Neural cell (in vitro differentiated cells): ENCODE results near the gene CDC20. TPM values are rescaled to one million over a fixed set of nuclear protein-coding genes. Genes with fewer than 3 reads are reported as not detected.

Experiments used
- H2AFZ ChIP-seq: fragments of 200-600, 300-800 bp; sonication (generic), shearing (Covaris generic); 2 replicates; pipeline ENCODE4 v1.6.0; 2014; ENCODE audit warnings: low read depth, mild to moderate bottlenecking, antibody characterized with exemption, low read length, moderate library complexity
- H3F3A ChIP-seq: fragments of 200-600 bp; shearing (Covaris generic); 2 replicates; pipeline ENCODE4 v1.6.1; 2016; ENCODE audit warnings: mild to moderate bottlenecking, moderate library complexity, mixed read lengths, antibody characterized with exemption, low read length; ENCODE audit not compliant: insufficient read depth, poor library complexity, severe bottlenecking
- H3K27ac ChIP-seq: fragments of 200-600, 300-800 bp; sonication (generic), shearing (Covaris generic); 2 replicates; pipeline ENCODE4 v1.5.1; 2014; ENCODE audit warnings: mild to moderate bottlenecking, low read length, moderate library complexity
- H3K27me3 ChIP-seq: fragments of 300-800, 200-600 bp; sonication (generic), shearing (Covaris generic); 2 replicates; pipeline ENCODE4 v1.6.0; 2014; ENCODE audit warnings: mild to moderate bottlenecking, low read depth, low read length, moderate library complexity; ENCODE audit not compliant: insufficient read depth
- H3K36me3 ChIP-seq: fragments of 300-800, 200-600 bp; sonication (generic), shearing (Covaris generic); 2 replicates; pipeline ENCODE4 v1.5.1; 2014; ENCODE audit warnings: mild to moderate bottlenecking, antibody characterized with exemption, low read length, moderate library complexity; ENCODE audit not compliant: insufficient read depth
- H3K4me2 ChIP-seq: fragments of 300-800, 200-600 bp; sonication (generic), shearing (Covaris generic); 2 replicates; pipeline ENCODE4 v1.6.0; 2014; ENCODE audit warnings: mild to moderate bottlenecking, low read length
- H3K4me3 ChIP-seq: fragments of 300-800, 200-600 bp; sonication (generic), shearing (Covaris generic); 2 replicates; pipeline ENCODE4 v1.5.1; 2014; ENCODE audit warnings: mild to moderate bottlenecking, low read length, moderate library complexity
- H3K79me2 ChIP-seq: fragments of 200-600 bp; shearing (Covaris generic); replicated peaks from 2 replicates; pipeline ENCODE4 v1.6.0; 2014; ENCODE audit warnings: mild to moderate bottlenecking, low read length, moderate library complexity; ENCODE audit not compliant: insufficient read depth
- H3K9ac ChIP-seq: fragments of 300-800, 200-600 bp; sonication (generic), shearing (Covaris generic); 2 replicates; pipeline ENCODE4 v1.6.1; 2016; ENCODE audit warnings: mild to moderate bottlenecking, low read length, mixed read lengths
- H3K9me2 ChIP-seq: fragments of 200-600 bp; shearing (Covaris generic); 2 replicates; pipeline ENCODE4 v1.6.1; 2016; ENCODE audit warnings: mild to moderate bottlenecking, low read length, mixed read lengths; ENCODE audit not compliant: insufficient read depth
- H3K9me3 ChIP-seq: fragments of 200-600, 300-800 bp; sonication (generic), shearing (Covaris generic); 2 replicates; pipeline ENCODE4 v1.6.1; 2016; ENCODE audit warnings: mild to moderate bottlenecking, mixed run types, low read length, moderate library complexity, mixed read lengths
- H4K20me1 ChIP-seq: fragments of 200-600 bp; shearing (Covaris generic); 2 replicates; pipeline ENCODE4 v1.6.1; 2016; ENCODE audit warnings: mild to moderate bottlenecking, mixed run types; ENCODE audit not compliant: insufficient read depth
- CTCF ChIP-seq: fragments of 450-650 bp; IDR thresholded peaks from 2 replicates; pipeline ENCODE4 v1.5.1; 2014; ENCODE audit warnings: antibody characterized with exemption, mild to moderate bottlenecking, moderate library complexity; ENCODE audit not compliant: poor library complexity, severe bottlenecking
- EP300 ChIP-seq: fragments of 450-650 bp; conservative IDR thresholded peaks from 2 replicates; pipeline ENCODE4 v1.6.1; 2014; ENCODE audit warnings: antibody characterized with exemption, mild to moderate bottlenecking, moderate library complexity; ENCODE audit not compliant: poor library complexity, severe bottlenecking
- EZH2 ChIP-seq: fragments of 200-600, 300-800 bp; shearing (Covaris generic), sonication (generic); IDR thresholded peaks from 2 replicates; pipeline ENCODE4 v1.6.1; 2014; ENCODE audit warnings: antibody characterized with exemption, low read length, borderline replicate concordance, mild to moderate bottlenecking; ENCODE audit not compliant: insufficient read depth, poor library complexity, severe bottlenecking
- MXI1 ChIP-seq: fragments of 450-650 bp; conservative IDR thresholded peaks from 2 replicates; pipeline ENCODE4 v1.6.1; 2014; ENCODE audit warnings: antibody characterized with exemption, mild to moderate bottlenecking; ENCODE audit not compliant: poor library complexity, severe bottlenecking
- POLR2AphosphoS5 ChIP-seq: IDR thresholded peaks from 2 replicates; pipeline ENCODE4 v1.6.1; 2012
- RAD21 ChIP-seq: fragments of 450-650 bp; conservative IDR thresholded peaks from 2 replicates; pipeline ENCODE4 v1.6.1; 2014; ENCODE audit warnings: antibody characterized with exemption, mild to moderate bottlenecking, moderate library complexity
- REST ChIP-seq: IDR thresholded peaks from 2 replicates; pipeline ENCODE4 v1.6.1; 2012; ENCODE audit warnings: borderline replicate concordance
- SMC3 ChIP-seq: fragments of 450-650 bp; conservative IDR thresholded peaks from 2 replicates; pipeline ENCODE4 v1.6.1; 2014; ENCODE audit warnings: antibody characterized with exemption, mild to moderate bottlenecking, moderate library complexity; ENCODE audit not compliant: poor library complexity
- TAF1 ChIP-seq: IDR thresholded peaks from 2 replicates; pipeline ENCODE4 v1.6.1; 2012; ENCODE audit warnings: low read depth
- polyA plus RNA-seq: library from polyadenylated mRNA; depleted of rRNA; stranded (reverse); fragments of >200 nt; gene quantifications from 2 replicates; pipeline ENCODE4 v1.2.3, GENCODE V29; 2014

Gene CDC20
- polyA plus RNA-seq, 1 donor from 2014 or later, result 2.8 TPM

GRCh38 chr1:43360616-43361015 is 1.8 kb downstream of the CDC20 start:
- Histone ChIP-seq H4K20me1 (no peaks in the 10 kb centered on the region), H3K27ac (no peak overlapping the region), H3K4me2 (no peak overlapping the region), H3K9me2 (no peaks in the 10 kb centered on the region), H3K9ac (no peak overlapping the region), H3K4me3 (no peak overlapping the region), H3K36me3 (no peaks in the 10 kb centered on the region), H2AFZ (no peak overlapping the region), H3K79me2 (peaks cover 6% of the 10 kb centered on the region), H3K9me3 (no peaks in the 10 kb centered on the region), H3K27me3 (no peaks in the 10 kb centered on the region), H3F3A (no peaks in the 10 kb centered on the region)
- TF ChIP-seq MXI1 (no peak), TAF1 (no peak), SMC3 (no peak), POLR2AphosphoS5 (no peak), EZH2 (no peak), CTCF (no peak), REST (no peak), RAD21 (no peak), EP300 (no peak)

- Histone ChIP-seq H4K20me1 (no peaks in the 10 kb centered on the region), H3K9me3 (no peaks in the 10 kb centered on the region), H3F3A (no peaks in the 10 kb centered on the region), H3K9ac (no peak overlapping the region), H2AFZ (no peak overlapping the region), H3K27ac (no peak overlapping the region), H3K9me2 (no peaks in the 10 kb centered on the region), H3K4me2 (no peak overlapping the region), H3K36me3 (no peaks in the 10 kb centered on the region), H3K4me3 (no peak overlapping the region), H3K79me2 (peaks cover 6% of the 10 kb centered on the region), H3K27me3 (no peaks in the 10 kb centered on the region)
- TF ChIP-seq EP300 (no peak), CTCF (no peak), TAF1 (no peak), MXI1 (no peak), EZH2 (no peak), REST (no peak), POLR2AphosphoS5 (no peak), SMC3 (no peak), RAD21 (no peak)
Observed at GRCh38 chr1:43363283-43363934, 4.6 kb downstream of the CDC20 start.
